Measurements from ENCODE around the gene SH2D7.

SH2D7 gene

GRCh38 chr15:78063217-78063616, 29.1 kb upstream of the SH2D7 start:
- DNase-seq: peak; percentile 11

GRCh38 chr15:78063970-78064385, 28.4 kb upstream of the SH2D7 start:
- DNase-seq: no peak

- DNase-seq: no peak
Observed at GRCh38 chr15:78064544-78064943, 27.8 kb upstream of the SH2D7 start.

- DNase-seq: no peak
Observed at GRCh38 chr15:78065284-78065872, 27.0 kb upstream of the SH2D7 start.

- DNase-seq: no peak
Observed at GRCh38 chr15:78065973-78066946, 26.1 kb upstream of the SH2D7 start.

GRCh38 chr15:78067328-78068228, 24.8 kb upstream of the SH2D7 start:
- DNase-seq: no peak

- DNase-seq: no peak
Observed at GRCh38 chr15:78069052-78069414, 23.3 kb upstream of the SH2D7 start.

GRCh38 chr15:78069462-78070029, 22.8 kb upstream of the SH2D7 start:
- DNase-seq: no peak

- DNase-seq: no peak
Observed at GRCh38 chr15:78070049-78070700, 22.2 kb upstream of the SH2D7 start.

GRCh38 chr15:78071383-78071782, 21.0 kb upstream of the SH2D7 start:
- no peak for DNase-seq

- no peak for DNase-seq
Observed at GRCh38 chr15:78072080-78072892, 20.1 kb upstream of the SH2D7 start.

- no peak for DNase-seq
Observed at GRCh38 chr15:78073046-78073787, 19.1 kb upstream of the SH2D7 start.

- peak; percentile 51 for DNase-seq
Observed at GRCh38 chr15:78075490-78076230, 16.7 kb upstream of the SH2D7 start.

GRCh38 chr15:78076231-78077052, 15.9 kb upstream of the SH2D7 start:
- DNase-seq: no peak

- peak; percentile 12 for DNase-seq
Observed at GRCh38 chr15:78077053-78077870, 15.1 kb upstream of the SH2D7 start, which contains the start of gene TBC1D2B. TBC1D2B (minus strand) TSS chr15:78077711; CDS start chr15:78077652, 59 bp downstream.

- no peak for DNase-seq
Observed at GRCh38 chr15:78077871-78078210, 14.5 kb upstream of the SH2D7 start.

GRCh38 chr15:78079298-78080087, 12.9 kb upstream of the SH2D7 start:
- DNase-seq: no peak

All from NCI-H510A treated with DMSO at 0.1 percent for 48 hours (cell line).